Trophoblast cell (in vitro differentiated cells and primary cell): ENCODE results near the gene CIB4.
A peak's percentile ranks its signal among the peaks of the same experiment; 100 is the strongest.

Experiments used
- DNase-seq, 2 donors: peaks; one replicate each; pipeline ENCODE4 v3.0.0-alpha.2; 2016
- H2AFZ ChIP-seq: 2 replicates; pipeline ENCODE4 v1.6.1; 2013; ENCODE audit warnings: low read length, moderate library complexity, mild to moderate bottlenecking; ENCODE audit not compliant: insufficient read depth, poor library complexity
- H2AK5ac ChIP-seq: 2 replicates; pipeline ENCODE4 v1.6.1; 2013; ENCODE audit warnings: mild to moderate bottlenecking, low read length
- H2BK120ac ChIP-seq: 2 replicates; pipeline ENCODE4 v1.6.1; 2013; ENCODE audit warnings: low read length, mild to moderate bottlenecking, moderate library complexity; ENCODE audit not compliant: insufficient read depth, poor library complexity
- H2BK12ac ChIP-seq: 2 replicates; pipeline ENCODE4 v1.6.1; 2013; ENCODE audit warnings: mild to moderate bottlenecking, low read length, moderate library complexity
- H2BK5ac ChIP-seq: 2 replicates; pipeline ENCODE4 v1.6.1; 2013; ENCODE audit warnings: low read length, low read depth, moderate library complexity, mild to moderate bottlenecking; ENCODE audit not compliant: poor library complexity
- H3K14ac ChIP-seq: 2 replicates; pipeline ENCODE4 v1.6.1; 2013; ENCODE audit warnings: mild to moderate bottlenecking, low read length
- H3K18ac ChIP-seq: 2 replicates; pipeline ENCODE4 v1.6.1; 2013; ENCODE audit warnings: mild to moderate bottlenecking, low read length
- H3K23ac ChIP-seq: 2 replicates; pipeline ENCODE4 v1.6.1; 2013; ENCODE audit warnings: low read length
- H3K27ac ChIP-seq: 2 replicates; pipeline ENCODE4 v1.5.1; 2013; ENCODE audit warnings: low read depth, mild to moderate bottlenecking, inconsistent platforms, low read length, moderate library complexity
- H3K27me3 ChIP-seq: 2 replicates; pipeline ENCODE4 v1.6.1; 2013; ENCODE audit warnings: inconsistent platforms, mild to moderate bottlenecking, low read length, moderate library complexity; ENCODE audit not compliant: insufficient read depth
- H3K36me3 ChIP-seq, 2 experiments: 1 replicate in 1 of 2; 2 replicates in 1 of 2; pipeline ENCODE4 v1.6.1; 2013; ENCODE audit warnings: low read length in 2 of 2, mild to moderate bottlenecking in 2 of 2, moderate library complexity in 1 of 2; ENCODE audit not compliant: insufficient read depth in 2 of 2, control insufficient read depth in 1 of 2
- H3K4ac ChIP-seq: 2 replicates; pipeline ENCODE4 v1.6.1; 2013; ENCODE audit warnings: low read depth, mild to moderate bottlenecking, low read length, moderate library complexity
- H3K4me1 ChIP-seq, 2 experiments: 1 replicate in 1 of 2; 2 replicates in 1 of 2; pipeline ENCODE4 v1.6.1; 2013; ENCODE audit warnings: low read length in 2 of 2, mild to moderate bottlenecking in 2 of 2, moderate library complexity in 1 of 2; ENCODE audit not compliant: insufficient read depth in 2 of 2, control insufficient read depth in 1 of 2
- H3K4me2 ChIP-seq: 2 replicates; pipeline ENCODE4 v1.6.1; 2013; ENCODE audit warnings: inconsistent platforms, mild to moderate bottlenecking, low read length, moderate library complexity
- H3K4me3 ChIP-seq: 2 replicates; pipeline ENCODE4 v1.5.1; 2013; ENCODE audit warnings: mild to moderate bottlenecking, low read depth, low read length, inconsistent platforms
- H3K79me1 ChIP-seq: one replicate; pipeline ENCODE4 v1.6.1; 2013; ENCODE audit warnings: low read length
- H3K79me2 ChIP-seq: 2 replicates; pipeline ENCODE4 v1.6.1; 2013; ENCODE audit warnings: low read length, mild to moderate bottlenecking; ENCODE audit not compliant: control insufficient read depth, insufficient read depth, poor library complexity
- H3K9ac ChIP-seq: 2 replicates; pipeline ENCODE4 v1.6.1; 2013; ENCODE audit warnings: mild to moderate bottlenecking, low read length
- H3K9me3 ChIP-seq: 2 replicates; pipeline ENCODE4 v1.6.1; 2013; ENCODE audit warnings: low read depth, mild to moderate bottlenecking, control low read depth, inconsistent platforms, low read length; ENCODE audit not compliant: insufficient read depth
- H4K12ac ChIP-seq: 2 replicates; pipeline ENCODE4 v1.6.1; 2013; ENCODE audit warnings: low read depth, mild to moderate bottlenecking, low read length, moderate library complexity
- H4K8ac ChIP-seq: 2 replicates; pipeline ENCODE4 v1.6.1; 2013; ENCODE audit warnings: low read depth, mild to moderate bottlenecking, low read length, moderate library complexity
- H4K91ac ChIP-seq: one replicate; pipeline ENCODE4 v1.6.1; 2013; ENCODE audit warnings: low read depth, mild to moderate bottlenecking, low read length, moderate library complexity
- WGBS: extraction: QIAGEN DNeasy Blood & Tissue Kit; methylation state at CpG from one replicate; pipeline ENCODE4 v1.1.7; 2013; ENCODE audit warnings: missing lambda C conversion rate; ENCODE audit not compliant: insufficient read length, insufficient coverage; ENCODE audit errors: extremely low coverage; 5-methylcytosine and 5-hydroxymethylcytosine counted together

CIB4 gene

DNA sequence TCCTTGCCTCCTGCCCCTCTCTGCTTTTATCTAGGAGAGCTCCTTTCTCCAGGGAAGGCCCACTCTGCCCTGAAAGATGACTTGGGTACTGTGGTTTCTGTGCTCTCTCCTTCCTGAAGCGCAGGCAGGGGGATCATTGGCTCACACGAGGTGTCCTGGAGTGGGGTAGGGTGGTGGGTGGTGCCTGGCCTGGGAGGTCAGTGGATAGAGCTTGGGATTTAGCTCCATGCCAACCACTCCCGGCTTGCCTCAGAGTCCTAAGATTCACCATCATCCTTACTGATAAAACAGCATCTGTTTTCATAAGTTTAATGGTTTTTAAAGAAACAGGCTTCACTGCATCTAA lies 63.1 kb downstream of the CIB4 start:
- H3K18ac ChIP-seq = no peak overlapping the region
- no peaks in the 10 kb centered on the region for H3K36me3 ChIP-seq
- H3K79me2 ChIP-seq = no peaks in the 10 kb centered on the region
- no peak overlapping the region for H2BK12ac ChIP-seq
- no peak overlapping the region for H3K9ac ChIP-seq
- H4K91ac ChIP-seq = no peak overlapping the region
- H3K27ac ChIP-seq = no peak overlapping the region
- no peak overlapping the region for H2AK5ac ChIP-seq
- H4K8ac ChIP-seq = no peak overlapping the region
- H3K79me1 ChIP-seq = no peaks in the 10 kb centered on the region
- WGBS = no CpG with 5 or more reads among the region's 3 CpGs
- no peak overlapping the region for H3K4me3 ChIP-seq
- H2BK5ac ChIP-seq = no peak overlapping the region
- no peak overlapping the region for H3K23ac ChIP-seq
- no peak overlapping the region for H3K4me2 ChIP-seq
- no peaks in the 10 kb centered on the region for H3K27me3 ChIP-seq
- H2AFZ ChIP-seq = no peak overlapping the region
- no peaks in the 10 kb centered on the region for H3K9me3 ChIP-seq
- H2BK120ac ChIP-seq = no peak overlapping the region
- DNase-seq = no peak
- H3K14ac ChIP-seq = no peak overlapping the region
- H3K4ac ChIP-seq = no peak overlapping the region
- no peak overlapping the region for H4K12ac ChIP-seq
- H3K4me1 ChIP-seq = no peaks in the 10 kb centered on the region

DNA sequence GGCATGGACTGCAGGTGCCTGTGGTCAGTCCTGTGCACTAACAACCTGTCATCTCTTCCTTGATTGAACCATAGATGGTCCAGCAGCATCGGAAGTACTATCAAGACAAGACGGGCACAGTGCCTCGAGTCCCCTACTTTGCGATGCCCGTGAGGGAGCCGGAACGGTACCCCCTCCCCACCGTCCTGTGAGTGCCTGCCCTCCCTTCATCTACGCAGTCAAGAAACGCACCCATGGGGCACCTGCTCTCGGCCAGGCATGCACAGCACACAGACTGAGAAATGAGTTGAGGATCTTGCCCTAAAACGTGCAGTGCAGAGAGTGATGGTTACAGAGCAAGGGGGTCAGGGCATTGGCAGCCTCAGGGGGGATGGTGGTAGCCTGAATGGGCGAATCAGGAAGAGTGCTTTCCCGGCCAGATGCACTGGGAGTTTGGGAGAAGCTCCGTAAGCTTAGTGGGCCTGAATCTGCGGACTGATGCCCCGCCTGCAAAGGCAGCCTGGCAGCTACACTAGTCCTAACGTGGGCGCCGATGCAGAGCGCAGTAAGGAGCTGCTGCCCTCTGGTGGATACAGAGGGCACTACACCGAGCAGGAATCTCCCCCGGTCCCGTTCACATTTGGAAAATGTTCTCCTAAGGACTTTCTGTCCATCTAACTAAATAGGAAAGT lies 63.6 kb downstream of the CIB4 start:
- Histone ChIP-seq H4K12ac (no peak overlapping the region), H2BK5ac (no peak overlapping the region), H3K27me3 (no peaks in the 10 kb centered on the region), H3K4ac (no peak overlapping the region), H2AFZ (no peak overlapping the region), H3K14ac (no peak overlapping the region), H3K79me1 (no peaks in the 10 kb centered on the region), H2AK5ac (no peak overlapping the region), H2BK12ac (no peak overlapping the region), H3K4me3 (no peak overlapping the region), H2BK120ac (no peak overlapping the region), H3K9ac (no peak overlapping the region), H3K4me1 (no peaks in the 10 kb centered on the region), H3K36me3 (no peaks in the 10 kb centered on the region), H3K23ac (no peak overlapping the region), H4K8ac (no peak overlapping the region), H3K18ac (no peak overlapping the region), H4K91ac (no peak overlapping the region), H3K9me3 (no peaks in the 10 kb centered on the region), H3K4me2 (no peak overlapping the region), H3K27ac (no peak overlapping the region), H3K79me2 (no peaks in the 10 kb centered on the region)
- peak; percentile 30 to 83 for DNase-seq
- WGBS = no CpG with 5 or more reads among the region's 24 CpGs

DNA sequence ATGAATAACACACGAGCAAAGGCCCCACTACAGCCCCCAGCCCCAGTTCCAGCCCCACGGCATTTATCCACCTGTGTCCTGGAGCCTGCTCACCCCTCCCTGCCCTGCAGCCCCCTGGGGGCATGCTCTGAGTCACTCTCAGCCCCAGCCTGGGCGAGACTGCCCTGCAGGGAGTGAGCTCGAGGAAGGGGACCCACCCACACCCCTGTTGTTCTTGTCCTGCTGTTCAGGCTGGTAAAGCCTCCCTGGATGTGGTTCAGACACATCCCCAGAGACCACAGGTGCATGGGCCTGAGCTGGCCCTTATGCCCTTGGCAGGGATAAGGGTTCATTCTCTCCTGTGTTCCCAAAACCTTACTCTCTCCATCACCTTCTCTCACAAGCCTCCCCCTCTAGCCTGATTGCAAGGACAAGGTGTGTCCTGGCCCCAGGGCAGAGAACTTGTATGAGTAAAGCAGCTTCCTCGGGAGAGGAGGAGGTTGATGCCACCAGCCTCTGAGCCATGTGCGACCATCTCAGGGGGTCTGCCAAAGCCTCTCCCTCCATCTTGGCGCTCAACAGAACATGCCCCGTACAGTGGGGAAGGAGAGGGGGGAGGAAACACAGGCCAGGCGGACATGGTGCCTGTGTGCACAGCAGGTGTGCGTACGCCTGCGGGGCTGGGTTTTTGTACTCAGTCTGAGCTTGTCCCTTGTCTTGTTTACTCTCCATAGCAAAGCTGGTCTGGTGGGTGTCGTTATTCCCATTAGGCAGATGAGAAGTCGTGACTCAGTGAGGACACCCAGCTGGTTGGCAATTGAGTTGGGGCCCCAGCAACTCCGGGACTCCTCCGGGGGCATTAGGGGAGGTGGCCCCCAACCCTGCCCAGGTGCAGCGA lies 64.4 kb downstream of the CIB4 start:
- Histone ChIP-seq H2AFZ (no peak overlapping the region), H3K4me1 (no peaks in the 10 kb centered on the region), H2BK120ac (no peak overlapping the region), H2BK5ac (no peak overlapping the region), H3K4ac (no peak overlapping the region), H3K18ac (no peak overlapping the region), H3K9ac (no peak overlapping the region), H4K91ac (no peak overlapping the region), H3K27me3 (no peaks in the 10 kb centered on the region), H4K8ac (no peak overlapping the region), H3K4me2 (no peak overlapping the region), H3K27ac (no peak overlapping the region), H3K4me3 (no peak overlapping the region), H3K79me1 (no peaks in the 10 kb centered on the region), H3K36me3 (no peaks in the 10 kb centered on the region), H2BK12ac (no peak overlapping the region), H3K79me2 (no peaks in the 10 kb centered on the region), H4K12ac (no peak overlapping the region), H3K9me3 (no peaks in the 10 kb centered on the region), H3K14ac (no peak overlapping the region), H2AK5ac (no peak overlapping the region), H3K23ac (no peak overlapping the region)
- WGBS = no CpG with 5 or more reads among the region's 17 CpGs
- peak in 1 of 2 donors; percentile 7 for DNase-seq

DNA sequence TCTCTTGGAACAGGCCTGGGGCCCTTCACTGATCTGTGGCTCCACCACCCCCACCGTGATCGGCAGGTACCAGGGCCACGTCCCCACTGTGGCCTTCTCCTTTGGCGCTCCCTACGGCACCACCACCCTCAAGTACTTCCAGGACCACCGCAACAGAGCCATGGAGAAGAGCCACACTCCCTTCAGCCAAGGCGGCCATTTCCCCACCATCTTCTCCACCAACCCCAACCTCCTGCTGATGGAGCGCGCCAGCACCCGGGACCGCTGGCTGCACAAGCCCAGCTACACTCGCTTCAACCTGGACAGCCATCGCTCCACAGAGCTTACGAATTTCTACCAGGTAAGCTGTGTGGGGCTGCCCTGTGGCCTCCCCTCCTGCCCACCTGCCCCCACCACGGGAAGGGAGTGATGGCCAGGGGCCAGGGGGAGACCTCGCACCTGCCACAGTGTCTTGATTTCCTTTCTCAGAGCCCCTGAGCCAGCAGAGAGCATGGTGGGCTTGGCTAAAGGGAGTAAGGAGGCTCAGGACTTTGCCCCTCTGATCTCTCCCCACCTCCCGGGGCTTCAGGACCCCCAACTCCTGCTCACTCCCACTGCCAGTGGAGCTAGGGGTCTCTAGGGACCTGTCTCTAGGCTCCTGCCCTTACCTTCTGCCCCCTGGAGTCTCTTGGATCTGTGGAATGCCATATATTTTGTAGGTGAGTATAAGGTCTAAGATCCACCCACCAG lies 65.2 kb downstream of the CIB4 start:
- H3K79me1 ChIP-seq = no peaks in the 10 kb centered on the region
- H2AK5ac ChIP-seq = no peak overlapping the region
- no peak overlapping the region for H2BK120ac ChIP-seq
- H2BK12ac ChIP-seq = no peak overlapping the region
- H2AFZ ChIP-seq = no peak overlapping the region
- no peak for DNase-seq
- no peak overlapping the region for H3K27ac ChIP-seq
- no peak overlapping the region for H3K4me2 ChIP-seq
- no peaks in the 10 kb centered on the region for H3K27me3 ChIP-seq
- no peak overlapping the region for H3K18ac ChIP-seq
- no peaks in the 10 kb centered on the region for H3K9me3 ChIP-seq
- H3K9ac ChIP-seq = no peak overlapping the region
- H3K79me2 ChIP-seq = no peaks in the 10 kb centered on the region
- H3K36me3 ChIP-seq = no peaks in the 10 kb centered on the region
- WGBS = no CpG with 5 or more reads among the region's 17 CpGs
- no peak overlapping the region for H2BK5ac ChIP-seq
- H3K14ac ChIP-seq = no peak overlapping the region
- H4K12ac ChIP-seq = no peak overlapping the region
- no peaks in the 10 kb centered on the region for H3K4me1 ChIP-seq
- H4K91ac ChIP-seq = no peak overlapping the region
- H4K8ac ChIP-seq = no peak overlapping the region
- no peak overlapping the region for H3K4me3 ChIP-seq
- H3K23ac ChIP-seq = no peak overlapping the region
- H3K4ac ChIP-seq = no peak overlapping the region
